ENCODE data around the gene KCNAB2. TPM values are rescaled to one million over a fixed set of nuclear protein-coding genes. Genes with fewer than 3 reads are reported as not detected.

The KCNAB2 gene
- polyA plus RNA-seq, 1 experiment = 10.3 TPM

GRCh38 chr1:6043561-6043960, 2.1 kb upstream of the KCNAB2 start:
- Histone ChIP-seq H3K27me3 (ENCODE audit: control insufficient read depth, insufficient read depth, low read length) (no peaks in the 10 kb centered on the region), H3K36me3 (ENCODE audit: control insufficient read depth, insufficient read depth, low read length) (no peaks in the 10 kb centered on the region), H3K4me3 (ENCODE audit: low read depth, low read length) (no peak overlapping the region)
- no peak for TF ChIP-seq CTCF (IDR thresholded peaks at IDR 0.05; ENCODE audit: insufficient read depth, low read depth, low read length)
- POLR2A ChIA-PET = no interaction called here
- no peak for DNase-seq (ENCODE audit: low read depth)
- CTCF ChIA-PET = interaction anchor here (1.1 to 3.1 kb wide), 5 partner anchors 10 to 287 kb away, joined by 3 to 14 read pairs (median 3); no protein-coding TSS in a partner anchor

DNA sequence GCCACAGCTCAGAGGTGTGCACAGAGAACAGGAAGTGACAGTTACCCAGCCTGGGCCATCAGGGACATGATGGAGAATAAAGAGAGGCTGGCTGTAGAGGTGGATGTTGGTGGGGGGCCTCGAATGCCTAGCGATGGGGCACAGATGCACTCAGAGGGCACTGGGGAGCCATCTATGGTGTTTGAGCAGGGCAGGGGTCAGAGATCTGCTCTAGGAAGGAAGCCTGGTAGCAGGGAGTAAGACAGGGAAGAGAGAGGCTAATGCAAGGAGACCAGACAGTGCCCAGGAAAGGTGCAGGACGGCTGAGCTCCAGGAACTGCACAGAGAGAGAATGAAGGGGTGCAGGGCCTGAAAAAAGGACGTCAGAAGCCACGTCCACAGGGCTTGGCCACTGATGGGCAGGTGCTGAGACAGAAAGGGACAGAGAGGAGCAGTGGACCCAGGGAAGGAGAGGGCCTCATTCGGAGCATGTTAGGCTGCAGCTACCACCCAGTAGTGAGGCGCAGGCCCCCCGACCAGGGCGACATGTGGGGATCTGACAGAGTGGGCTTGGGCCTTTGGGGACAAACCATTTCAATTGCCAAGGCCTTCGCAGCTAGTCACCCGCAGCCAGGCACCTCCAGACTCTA, 1.1 kb upstream of the KCNAB2 start:
- no peak for DNase-seq (ENCODE audit: low read depth)
- CTCF ChIA-PET = interaction anchor here (1.1 to 3.1 kb wide), 5 partner anchors 8 to 200 kb away, joined by 3 to 14 read pairs (median 3); no protein-coding TSS in a partner anchor
- TF ChIP-seq CTCF (IDR thresholded peaks at IDR 0.05; ENCODE audit: insufficient read depth, low read depth, low read length) = no peak
- no peaks in the 10 kb centered on the region for H3K27me3 ChIP-seq (ENCODE audit: control insufficient read depth, insufficient read depth, low read length)
- H3K4me3 ChIP-seq (ENCODE audit: low read depth, low read length) = no peak overlapping the region
- no peaks in the 10 kb centered on the region for H3K36me3 ChIP-seq (ENCODE audit: control insufficient read depth, insufficient read depth, low read length)
- POLR2A ChIA-PET = no interaction called here

GRCh38 chr1:6045110-6045502, 582 bp upstream of the KCNAB2 start:
- no peak for DNase-seq (ENCODE audit: low read depth)
- TF ChIP-seq CTCF (IDR thresholded peaks at IDR 0.05; ENCODE audit: insufficient read depth, low read depth, low read length) = no peak
- H3K36me3 ChIP-seq (ENCODE audit: control insufficient read depth, insufficient read depth, low read length) = no peaks in the 10 kb centered on the region
- ChIA-PET POLR2A (no interaction called here), CTCF (interaction anchor here (1.1 to 3.1 kb wide), 2 partner anchors 11 to 160 kb away, joined by 3 to 14 read pairs; no protein-coding TSS in a partner anchor)
- H3K27me3 ChIP-seq (ENCODE audit: control insufficient read depth, insufficient read depth, low read length) = no peaks in the 10 kb centered on the region
- H3K4me3 ChIP-seq (ENCODE audit: low read depth, low read length) = no peak overlapping the region

DNA sequence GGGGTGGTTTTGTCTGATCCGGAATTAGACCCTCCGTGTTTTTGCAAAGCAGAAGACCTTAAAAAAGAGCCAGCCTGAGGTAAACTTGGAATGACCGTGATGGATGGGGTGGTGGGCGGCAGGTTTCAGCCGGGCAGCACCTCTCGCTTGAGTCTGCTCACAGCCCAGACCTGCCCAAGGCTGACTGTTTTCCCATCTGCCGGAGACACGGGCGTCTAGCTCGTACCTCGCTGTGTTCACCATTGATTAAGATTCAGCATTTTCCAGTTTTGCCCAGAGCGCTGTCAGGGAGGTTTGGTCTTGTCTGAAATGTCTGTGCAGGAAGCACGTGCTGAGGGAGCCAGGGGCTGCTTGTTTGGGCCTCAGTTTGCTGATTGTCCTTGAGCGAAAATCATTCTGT, 591 bp downstream of the KCNAB2 start:
- ChIA-PET POLR2A (no interaction called here), CTCF (interaction anchor here (1.0 kb wide), 1 partner anchor 11 kb away, joined by 5 read pairs; no protein-coding TSS in a partner anchor)
- no peak for TF ChIP-seq CTCF (IDR thresholded peaks at IDR 0.05; ENCODE audit: insufficient read depth, low read depth, low read length)
- DNase-seq (ENCODE audit: low read depth) = no peak
- Histone ChIP-seq H3K36me3 (ENCODE audit: control insufficient read depth, insufficient read depth, low read length) (no peaks in the 10 kb centered on the region), H3K4me3 (ENCODE audit: low read depth, low read length) (no peak overlapping the region), H3K27me3 (ENCODE audit: control insufficient read depth, insufficient read depth, low read length) (no peaks in the 10 kb centered on the region)

DNA sequence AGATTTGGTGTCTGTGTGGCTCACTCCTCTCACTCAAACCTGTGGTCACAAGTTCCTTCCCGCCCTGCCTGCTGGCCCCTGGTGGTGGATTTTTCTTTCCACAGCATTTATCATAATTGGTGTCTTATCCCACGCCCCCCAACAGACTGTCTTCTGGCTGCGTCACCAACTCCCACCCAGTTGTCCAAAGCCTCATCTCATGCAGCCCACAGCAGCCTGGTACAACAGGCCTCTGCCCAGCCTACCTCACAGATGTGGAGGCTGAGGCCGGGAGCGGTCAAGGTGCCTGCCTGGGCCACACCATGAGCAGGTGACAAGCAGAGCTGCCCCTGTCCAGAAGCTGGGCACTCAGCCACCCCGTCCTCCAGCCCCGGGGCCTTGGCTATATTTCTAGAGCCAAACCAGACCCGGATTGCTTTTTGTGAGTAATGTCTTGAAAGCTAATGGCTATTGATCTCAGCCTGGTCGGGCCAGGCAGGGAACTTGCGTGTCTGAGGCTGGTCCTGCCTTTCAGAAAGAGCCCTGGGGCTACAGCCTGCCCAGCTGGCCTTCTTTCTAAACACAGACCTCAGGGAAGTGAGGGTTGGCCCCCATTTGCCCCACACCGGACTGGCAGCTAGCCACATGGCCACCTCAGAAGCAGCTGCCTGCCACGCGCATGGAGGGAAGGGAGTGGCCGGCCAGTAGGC, 2.6 kb downstream of the KCNAB2 start:
- TF ChIP-seq CTCF (IDR thresholded peaks at IDR 0.05; ENCODE audit: insufficient read depth, low read depth, low read length) = no peak
- H3K27me3 ChIP-seq (ENCODE audit: control insufficient read depth, insufficient read depth, low read length) = no peaks in the 10 kb centered on the region
- CTCF ChIA-PET = no interaction called here
- no peak overlapping the region for H3K4me3 ChIP-seq (ENCODE audit: low read depth, low read length)
- no peak for DNase-seq (ENCODE audit: low read depth)
- POLR2A ChIA-PET = no interaction called here
- no peaks in the 10 kb centered on the region for H3K36me3 ChIP-seq (ENCODE audit: control insufficient read depth, insufficient read depth, low read length)
